8988T (cell line): ENCODE data around the gene PLEKHB1.

Source experiments
- DNase-seq: peaks from one replicate; pipeline ENCODE4 v3.0.0; 2011

PLEKHB1 gene

GRCh38 chr11:73645972-73646631 is at the start of gene PLEKHB1:
Gene PLEKHB1, plus strand, starts transcription at chr11:73646581. Its CDS starts 28 bp downstream, at chr11:73646609.
- peak; percentile 13 for DNase-seq

GRCh38 chr11:73597336-73597955 is 48.9 kb upstream of the PLEKHB1 start:
- DNase-seq = no peak

GRCh38 chr11:73597956-73598718 is 48.2 kb upstream of the PLEKHB1 start, which contains the start of gene FAM168A:
Gene FAM168A, minus strand, starts transcription at chr11:73598112. Its CDS starts 129,638 bp downstream, at chr11:73468474.
- peak; percentile 94 for DNase-seq

- no peak for DNase-seq
These were observed 47.5 kb upstream of the PLEKHB1 start for GRCh38 chr11:73598719-73599379.

- DNase-seq = no peak
These were observed 33.7 kb upstream of the PLEKHB1 start for GRCh38 chr11:73612601-73613140.

- DNase-seq = no peak
These were observed 31.8 kb upstream of the PLEKHB1 start for GRCh38 chr11:73614591-73614990.

- no peak for DNase-seq
These were observed 23.3 kb upstream of the PLEKHB1 start for GRCh38 chr11:73622926-73623593.

GRCh38 chr11:73623686-73624085 is 22.7 kb upstream of the PLEKHB1 start:
- DNase-seq = no peak

GRCh38 chr11:73625696-73626318 is 20.6 kb upstream of the PLEKHB1 start:
- peak; percentile 82 for DNase-seq

GRCh38 chr11:73629907-73630306 is 16.5 kb upstream of the PLEKHB1 start:
- no peak for DNase-seq

GRCh38 chr11:73632996-73633395 is 13.4 kb upstream of the PLEKHB1 start:
- DNase-seq = no peak

- DNase-seq = no peak
These were observed 12.4 kb upstream of the PLEKHB1 start for GRCh38 chr11:73633999-73634398.

- DNase-seq = no peak
These were observed 10.7 kb upstream of the PLEKHB1 start for GRCh38 chr11:73635721-73636120.

- no peak for DNase-seq
These were observed 10.1 kb upstream of the PLEKHB1 start for GRCh38 chr11:73636249-73636648.

- no peak for DNase-seq
These were observed 9.4 kb upstream of the PLEKHB1 start for GRCh38 chr11:73637012-73637411.

GRCh38 chr11:73640592-73640991 is 5.8 kb upstream of the PLEKHB1 start:
- no peak for DNase-seq

- no peak for DNase-seq
These were observed 4.7 kb upstream of the PLEKHB1 start for GRCh38 chr11:73641668-73642067.

GRCh38 chr11:73645121-73645969 is 1.0 kb upstream of the PLEKHB1 start:
- peak; percentile 1 for DNase-seq

GRCh38 chr11:73647459-73648100 is 1.2 kb downstream of the PLEKHB1 start:
- peak; percentile 98 for DNase-seq

GRCh38 chr11:73648121-73648520 is 1.7 kb downstream of the PLEKHB1 start:
- DNase-seq = no peak
